PC-3 (cell line): ENCODE data around the gene ZDHHC18.

ENCODE experiments used
- EZH2phosphoT487 ChIP-seq: fragments of 300-600 bp; sonication (generic); IDR thresholded peaks from 2 replicates; pipeline ENCODE4 v1.6.1; 2018; ENCODE audit warnings: mild to moderate bottlenecking, antibody characterized with exemption, low read length, borderline replicate concordance
- TF ChIP-seq, protein P1 (sequence below): fragments of 300-600 bp; sonication (generic); conservative IDR thresholded peaks from 2 replicates; pipeline ENCODE4 v1.5.1; 2017; ENCODE audit warnings: antibody characterized with exemption, low read depth, mild to moderate bottlenecking, low read length

DNA sequence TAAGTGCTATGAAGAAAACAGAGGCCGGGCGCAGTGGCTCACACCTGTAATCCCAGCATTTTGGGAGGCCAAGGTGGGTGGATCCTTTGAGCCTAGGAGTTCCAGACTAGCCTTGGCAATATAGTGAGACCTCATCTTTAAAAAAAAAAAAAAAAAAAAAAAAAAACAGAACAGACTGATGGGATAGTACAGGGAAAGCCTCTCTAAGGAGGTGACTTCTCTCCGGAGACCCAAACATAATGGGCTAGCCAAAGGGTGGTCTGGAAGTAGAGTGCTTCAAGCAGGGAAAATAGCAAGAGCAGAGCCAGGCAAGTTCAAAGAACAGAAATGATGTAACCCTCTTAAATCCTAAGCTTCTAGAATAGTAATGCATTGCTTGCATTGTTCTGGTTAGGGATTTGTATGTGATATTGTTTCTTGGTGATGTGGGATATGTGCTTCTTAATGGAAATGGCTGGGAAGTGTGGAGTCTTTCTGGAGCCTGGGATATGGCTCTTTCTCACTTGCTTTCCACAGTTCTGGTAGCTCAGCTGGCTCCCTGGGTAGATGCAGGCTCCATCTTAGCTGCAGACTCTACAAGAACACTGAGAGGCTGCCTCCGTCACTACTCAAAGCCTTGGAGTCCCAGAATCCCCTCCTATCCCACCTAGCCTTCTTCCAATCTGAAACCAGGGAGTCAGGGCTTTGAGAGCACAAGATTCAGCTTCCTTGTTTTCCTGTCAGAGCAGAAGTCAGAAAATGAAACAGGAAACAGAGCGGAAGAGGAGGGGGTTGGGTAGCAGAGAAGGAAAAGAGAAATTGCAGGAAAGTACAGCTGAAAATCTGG lies 40.7 kb upstream of the ZDHHC18 start:
- TF ChIP-seq, protein P1, sequence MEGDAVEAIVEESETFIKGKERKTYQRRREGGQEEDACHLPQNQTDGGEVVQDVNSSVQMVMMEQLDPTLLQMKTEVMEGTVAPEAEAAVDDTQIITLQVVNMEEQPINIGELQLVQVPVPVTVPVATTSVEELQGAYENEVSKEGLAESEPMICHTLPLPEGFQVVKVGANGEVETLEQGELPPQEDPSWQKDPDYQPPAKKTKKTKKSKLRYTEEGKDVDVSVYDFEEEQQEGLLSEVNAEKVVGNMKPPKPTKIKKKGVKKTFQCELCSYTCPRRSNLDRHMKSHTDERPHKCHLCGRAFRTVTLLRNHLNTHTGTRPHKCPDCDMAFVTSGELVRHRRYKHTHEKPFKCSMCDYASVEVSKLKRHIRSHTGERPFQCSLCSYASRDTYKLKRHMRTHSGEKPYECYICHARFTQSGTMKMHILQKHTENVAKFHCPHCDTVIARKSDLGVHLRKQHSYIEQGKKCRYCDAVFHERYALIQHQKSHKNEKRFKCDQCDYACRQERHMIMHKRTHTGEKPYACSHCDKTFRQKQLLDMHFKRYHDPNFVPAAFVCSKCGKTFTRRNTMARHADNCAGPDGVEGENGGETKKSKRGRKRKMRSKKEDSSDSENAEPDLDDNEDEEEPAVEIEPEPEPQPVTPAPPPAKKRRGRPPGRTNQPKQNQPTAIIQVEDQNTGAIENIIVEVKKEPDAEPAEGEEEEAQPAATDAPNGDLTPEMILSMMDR = no peak
- no peak for TF ChIP-seq EZH2phosphoT487
